K562 (cell line): Measurements from ENCODE around the gene ANKS3. TPM values are rescaled to one million over a fixed set of nuclear protein-coding genes. Genes with fewer than 3 reads are reported as not detected.

Experiments used
- ATAC-seq: fragments of 200-7000 bp; cut with Tn5 transposase; 3 replicates; pipeline ENCODE4 v1.9.1; 2020; ENCODE audit warnings: moderate library complexity
- BruUV-seq: library from RNA; stranded (reverse); fragments of 400-500 nt; replicated peaks from 2 replicates; lab custom pipeline; 2021; lab: Mats Ljungman, UMichigan
- CTCF ChIA-PET: fragments of 300-600 bp; formaldehyde crosslinking; extraction: SDS; loops from one replicate; lab custom pipeline; 2021; ENCODE audit warnings: low intra/inter-chr PET ratio; lab: Yijun Ruan, JAX
- POLR2A ChIA-PET: fragments of 300-600, 350-650 bp; sonication (Branson Sonifier 250); formaldehyde crosslinking; extraction: SDS; loops from one replicate; lab custom pipeline; 2021; ENCODE audit warnings: antibody characterized with exemption, inconsistent platforms; lab: Yijun Ruan, JAX
- DNase-seq, 4 experiments: peaks; one replicate each; pipeline versions ENCODE4 v3.0.0 to v3.0.0-alpha.2; 2011 to 2018; ENCODE audit warnings: low spot score in 3 of 4, mixed read lengths in 3 of 4; ENCODE audit errors: extremely low read depth in 1 of 4
- FAIRE-seq: peaks from 2 replicates; lab custom pipeline; 2011; peaks lifted over from hg19 to GRCh38; lab: Jason Lieb, UNC
- H2AFZ ChIP-seq: 2 replicates; pipeline ENCODE4 v1.6.0; 2011; ENCODE audit warnings: low read depth, low read length, control low read depth, inconsistent platforms
- H3K27ac ChIP-seq: fragments of 200-600 bp; 3 replicates; pipeline ENCODE4 v1.8.0; 2011; ENCODE audit warnings: low read depth, mild to moderate bottlenecking, control low read depth, inconsistent platforms, low read length, moderate library complexity, mixed read lengths; ENCODE audit errors: extremely low read depth
- H3K27me3 ChIP-seq, 2 experiments: fragments of 300-600 bp in 1 of 2; 2 replicates in 1 of 2; 3 replicates in 1 of 2; pipeline versions ENCODE4 v1.6.0 to v1.8.0; 2011; ENCODE audit warnings: inconsistent platforms in 2 of 2, low read length in 2 of 2, mild to moderate bottlenecking in 1 of 2, mixed read lengths in 1 of 2, moderate library complexity in 1 of 2; ENCODE audit not compliant: control insufficient read depth in 2 of 2, insufficient read depth in 2 of 2
- H3K36me3 ChIP-seq: fragments of 300-600 bp; 3 replicates; pipeline ENCODE4 v1.8.0; 2011; ENCODE audit warnings: mild to moderate bottlenecking, low read length, inconsistent platforms; ENCODE audit not compliant: control insufficient read depth, insufficient read depth
- H3K4me1 ChIP-seq, 2 experiments: fragments of 200-600 bp in 1 of 2; replicated peaks in 1 of 2; 2 replicates in 1 of 2; 3 replicates in 1 of 2; pipeline versions ENCODE4 v1.5.1 to v1.8.0; 2011; ENCODE audit warnings: inconsistent platforms in 2 of 2, low read length in 2 of 2, mild to moderate bottlenecking in 1 of 2, mixed read lengths in 1 of 2, moderate library complexity in 1 of 2; ENCODE audit not compliant: control insufficient read depth in 2 of 2, insufficient read depth in 2 of 2
- H3K4me2 ChIP-seq: 2 replicates; pipeline ENCODE4 v1.6.1; 2011; ENCODE audit warnings: low read length, control low read depth, inconsistent platforms, mixed read lengths; ENCODE audit not compliant: insufficient read depth
- H3K4me3 ChIP-seq: fragments of 200-600 bp; sonication (generic), shearing (Covaris generic); 2 replicates; pipeline ENCODE4 v1.5.1; 2016; ENCODE audit warnings: control low read depth, inconsistent platforms
- H3K79me2 ChIP-seq: fragments of 200-600 bp; 3 replicates; pipeline ENCODE4 v1.8.0; 2011; ENCODE audit warnings: low read length, inconsistent platforms; ENCODE audit not compliant: control insufficient read depth, insufficient read depth
- H3K9ac ChIP-seq, 2 experiments: 2 replicates each; pipeline versions ENCODE4 v1.6.0 to v1.6.1; 2011; ENCODE audit warnings: low read depth in 2 of 2, low read length in 2 of 2, control low read depth in 1 of 2, inconsistent platforms in 1 of 2, mild to moderate bottlenecking in 1 of 2, mixed read lengths in 1 of 2; ENCODE audit not compliant: insufficient read depth in 1 of 2
- H3K9me1 ChIP-seq: one replicate; pipeline ENCODE4 v1.6.0; 2011; ENCODE audit warnings: inconsistent platforms, mild to moderate bottlenecking, low read length, moderate library complexity; ENCODE audit not compliant: control insufficient read depth, insufficient read depth
- H3K9me3 ChIP-seq: replicated peaks from 2 replicates; pipeline ENCODE4 v1.5.1; 2011; ENCODE audit warnings: low read depth, low read length, inconsistent platforms; ENCODE audit not compliant: control insufficient read depth, insufficient read depth
- H4K20me1 ChIP-seq: replicated peaks from 2 replicates; pipeline ENCODE4 v1.6.1; 2011; ENCODE audit warnings: low read length, inconsistent platforms, mixed read lengths; ENCODE audit not compliant: control insufficient read depth, insufficient read depth
- CLOCK ChIP-seq: fragments of 250-450 bp; sonication (Bioruptor Pico); IDR thresholded peaks from 2 replicates; pipeline ENCODE4 v1.4.0; 2020; ENCODE audit warnings: mild to moderate bottlenecking, moderate library complexity, borderline replicate concordance
- GTF2E2 ChIP-seq: fragments of 200-800 bp; sonication (Bioruptor generic); IDR thresholded peaks from 2 replicates; pipeline ENCODE4 v1.6.1; 2016; ENCODE audit warnings: missing genetic modification characterization, missing compliant biosample characterization
- HDAC3 ChIP-seq: fragments of 450-650 bp; IDR thresholded peaks from 2 replicates; pipeline ENCODE4 v1.6.1; 2018; ENCODE audit warnings: borderline replicate concordance, mild to moderate bottlenecking, moderate library complexity; ENCODE audit not compliant: partially characterized antibody
- HOXB6 ChIP-seq: fragments of 250-450 bp; sonication (Bioruptor Pico); IDR thresholded peaks from 2 replicates; pipeline ENCODE4 v1.5.1; 2022; ENCODE audit warnings: mild to moderate bottlenecking, borderline replicate concordance
- NCOA1 ChIP-seq: fragments of 450-650 bp; IDR thresholded peaks from 2 replicates; pipeline ENCODE4 v1.6.1; 2016; ENCODE audit warnings: low read depth
- NR2C1 ChIP-seq, 2 experiments: fragments of 450-650 bp; IDR thresholded peaks; 2 replicates each; pipeline ENCODE4 v1.6.1; 2017; ENCODE audit warnings: mild to moderate bottlenecking in 2 of 2, antibody characterized with exemption in 1 of 2, inconsistent platforms in 1 of 2, missing compliant biosample characterization in 1 of 2, missing genetic modification characterization in 1 of 2
- TFE3 ChIP-seq: fragments of 450-650 bp; formaldehyde crosslinking; IDR thresholded peaks from 2 replicates; pipeline ENCODE4 v1.4.0; 2020; ENCODE audit warnings: mild to moderate bottlenecking, mixed read lengths
- TOE1 ChIP-seq, 2 experiments: fragments of 450-650 bp in 1 of 2; sonication (generic) in 1 of 2; formaldehyde crosslinking in 1 of 2; IDR thresholded peaks; 2 replicates each; pipeline versions ENCODE4 v1.7.1 to v1.8.0; 2016 to 2022; ENCODE audit warnings: borderline replicate concordance in 2 of 2, mild to moderate bottlenecking in 2 of 2, antibody characterized with exemption in 1 of 2, inconsistent platforms in 1 of 2, low read depth in 1 of 2, missing genetic modification reagents in 1 of 2, moderate library complexity in 1 of 2
- ZNF512 ChIP-seq: IDR thresholded peaks from 2 replicates; pipeline ENCODE4 v1.6.1; 2016; ENCODE audit warnings: missing genetic modification characterization, missing compliant biosample characterization
- ZNF639 ChIP-seq, 2 experiments: fragments of 200-800 bp in 1 of 2; sonication (Bioruptor generic) in 1 of 2; sonication (generic) in 1 of 2; formaldehyde crosslinking in 1 of 2; IDR thresholded peaks in 1 of 2; conservative IDR thresholded peaks in 1 of 2; 2 replicates each; pipeline versions ENCODE4 v1.5.0 to v1.6.1; 2016 to 2020; ENCODE audit warnings: missing compliant biosample characterization in 1 of 2, missing genetic modification characterization in 1 of 2, missing genetic modification reagents in 1 of 2
- WGBS: fragments of 100-300 bp; shearing (Covaris generic); methylation state at CpG from one replicate; pipeline ENCODE4 v1.1.6; 2016; ENCODE audit warnings: low coverage, mixed read lengths; ENCODE audit not compliant: insufficient coverage; ENCODE audit errors: missing lambda C conversion rate; 5-methylcytosine and 5-hydroxymethylcytosine counted together
- in situ Hi-C: fragments of 300-500 bp; cut with MboI; formaldehyde crosslinking; loops from 4 replicates; pipeline ENCODE4 v1.15.0; 2018; ENCODE audit warnings: inconsistent platforms, mixed read lengths
- intact Hi-C: fragments of 100-400 bp; cut with micrococcal nuclease; formaldehyde crosslinking; loops from 2 replicates; pipeline ENCODE4 v1.14.2; 2022
- polyA plus RNA-seq, 8 experiments: library from polyadenylated mRNA; depleted of rRNA in 4 of 8; stranded (reverse) in 5 of 8; unstranded in 3 of 8; fragments of >200 nt; fragmentation: Nextera tagmentation in 2 of 8; fragmentation: Illumina TruSeq in 1 of 8; extraction: Ambion mirVana in 2 of 8; extraction: Trizol in 1 of 8; gene quantifications; 2 replicates each; pipeline versions ENCODE4 v1.2.1 to v1.2.3, GENCODE V29; 2011 to 2014; ENCODE audit warnings: inconsistent platforms in 1 of 8, missing spikeins in 1 of 8
- total RNA-seq, 7 experiments: library from RNA; depleted of rRNA in 6 of 7; stranded (reverse); fragments of >200 nt in 6 of 7; fragmentation: Illumina TruSeq in 2 of 7; extraction: Trizol in 2 of 7; gene quantifications; 2 replicates each; pipeline versions ENCODE4 v1.2.1 to v1.2.3, GENCODE V29; 2011 to 2021; ENCODE audit warnings: low replicate concordance in 1 of 7

Gene ANKS3
- total and polyA plus RNA-seq, 9 of the 15 experiments (the other 6 are each of a cell fraction or from before 2014, with no cell fraction given), result 0.43 to 25.7 (median 14.8) TPM

- TF ChIP-seq CLOCK (CRISPR knock-in tag), result no peak
Observed at GRCh38 chr16:4746215-4746614, 12.1 kb upstream of the ANKS3 start (continued).

GRCh38 chr16:4745274-4745569, 11.2 kb upstream of the ANKS3 start:
- Histone ChIP-seq H3K4me2 (no peak overlapping the region), H3K9me3 (no peaks in the 10 kb centered on the region), H3K27ac (no peak overlapping the region), H3K27me3 (no peaks in the 10 kb centered on the region), H3K9ac (peak overlapping the region in 1 of 2 experiments; percentile 4; a peak in 1 of 4 replicates), H3K4me3 (no peak overlapping the region), H3K79me2 (no peaks in the 10 kb centered on the region), H3K9me1 (no peaks in the 10 kb centered on the region), H2AFZ (no peak overlapping the region), H3K4me1 (peaks cover 0 to 28% of the 10 kb centered on the region in 2 experiments; a peak in 2 of 5 replicates), H4K20me1 (no peaks in the 10 kb centered on the region), H3K36me3 (0 out of 3 replicates have a peak, but pooled peaks cover under 1% of the 10 kb centered on the region)
- intact Hi-C loops, result no loop called here
- ChIA-PET CTCF (no interaction called here), POLR2A (interaction anchor here (0.6 kb wide), 1 partner anchor 53 kb away, joined by 3 read pairs; no protein-coding TSS in a partner anchor)
- no peak for FAIRE-seq
- in situ Hi-C loops, result no loop called here
- no TSS peak for BruUV-seq
- 67% methylated on average over 3 of the region's 3 CpGs for WGBS
- ATAC-seq, result peak; percentile 70
- DNase-seq, result peak; percentile 41 to 73 (median 60)
- TF ChIP-seq HOXB6 (CRISPR knock-in tag) (no peak), NCOA1 (no peak), HDAC3 (no peak), NR2C1 (IDR thresholded peaks at IDR 0.05) (no peak), NR2C1 (tag; IDR thresholded peaks at IDR 0.05) (no peak), TFE3 (CRISPR knock-in tag) (peak; percentile 32; the same call in 1 of the 2 replicates), ZNF639 (CRISPR knock-in tag; conservative IDR thresholded peaks at IDR 0.05 in 1 of 2, IDR thresholded peaks at IDR 0.05 in 1 of 2) (no peak), ZNF512 (tag) (no peak), TOE1 (IDR thresholded peaks at IDR 0.05; ENCODE audit: borderline replicate concordance) (0 out of 2 replicates have a peak, but pooled peaks have one; percentile 35), TOE1 (CRISPR knock-in tag; IDR thresholded peaks at IDR 0.05; ENCODE audit: borderline replicate concordance, low read depth) (no peak), GTF2E2 (tag) (no peak)
